Measurements from ENCODE around the gene USP22. TPM values are rescaled to one million over a fixed set of nuclear protein-coding genes. Genes with fewer than 3 reads are reported as not detected.

The USP22 gene
- total and polyA plus RNA-seq, 2 of the 4 experiments (the other 2 are of a cell fraction) = 161 to 319 TPM

GRCh38 chr17:21043296-21044232 lies 753 bp upstream of the USP22 start (continued):
- TF ChIP-seq ELK1 (IDR thresholded peaks at IDR 0.05; ENCODE audit: borderline replicate concordance, low read depth, low read length) (no peak), SMC3 (IDR thresholded peaks at IDR 0.05; ENCODE audit: low read depth, low read length) (peak; percentile 33; the same call in 1 of the 2 replicates), RCOR1 (IDR thresholded peaks at IDR 0.05; ENCODE audit: insufficient replicate concordance, low read length) (no peak)
